H9 (cell line): Measurements from ENCODE around the gene CFH. TPM values are rescaled to one million over a fixed set of nuclear protein-coding genes. Genes with fewer than 3 reads are reported as not detected.

ENCODE experiments used
- DNase-seq: peaks from one replicate; pipeline ENCODE4 v3.0.0-alpha.2; 2017
- H2AFZ ChIP-seq: one replicate; pipeline ENCODE4 v1.6.1; 2013; ENCODE audit warnings: mild to moderate bottlenecking, low read length, control low read depth, moderate library complexity
- H2AK5ac ChIP-seq: 2 replicates; pipeline ENCODE4 v1.6.1; 2013; ENCODE audit warnings: low read length, control low read depth, mixed read lengths; ENCODE audit not compliant: insufficient read length
- H2BK120ac ChIP-seq: one replicate; pipeline ENCODE4 v1.6.1; 2013; ENCODE audit warnings: low read depth, mild to moderate bottlenecking, low read length, control low read depth, inconsistent platforms; ENCODE audit not compliant: poor library complexity, severe bottlenecking
- H2BK12ac ChIP-seq: 2 replicates; pipeline ENCODE4 v1.6.1; 2013; ENCODE audit warnings: low read length, control low read depth, mixed read lengths, low read depth; ENCODE audit not compliant: insufficient read length
- H2BK15ac ChIP-seq: 2 replicates; pipeline ENCODE4 v1.6.1; 2013; ENCODE audit warnings: low read depth, low read length, control low read depth
- H2BK20ac ChIP-seq: one replicate; pipeline ENCODE4 v1.6.1; 2013; ENCODE audit warnings: low read depth, mild to moderate bottlenecking, low read length, control low read depth, inconsistent platforms; ENCODE audit not compliant: poor library complexity, severe bottlenecking
- H2BK5ac ChIP-seq: 2 replicates; pipeline ENCODE4 v1.6.1; 2013; ENCODE audit warnings: low read length, control low read depth, mixed read lengths; ENCODE audit not compliant: insufficient read length
- H3K14ac ChIP-seq: 2 replicates; pipeline ENCODE4 v1.6.1; 2013; ENCODE audit warnings: low read length, control low read depth; ENCODE audit not compliant: insufficient read depth
- H3K18ac ChIP-seq: 2 replicates; pipeline ENCODE4 v1.6.1; 2013; ENCODE audit warnings: low read depth, mild to moderate bottlenecking, mixed read lengths, low read length, control low read depth; ENCODE audit not compliant: insufficient read length
- H3K23ac ChIP-seq: 2 replicates; pipeline ENCODE4 v1.6.1; 2013; ENCODE audit warnings: low read length, control low read depth, mixed read lengths, low read depth; ENCODE audit not compliant: insufficient read length
- H3K23me2 ChIP-seq: 2 replicates; pipeline ENCODE4 v1.6.1; 2013; ENCODE audit warnings: low read depth, mild to moderate bottlenecking, mixed read lengths, low read length, control low read depth; ENCODE audit not compliant: insufficient read length, poor library complexity, severe bottlenecking
- H3K27ac ChIP-seq: 2 replicates; pipeline ENCODE4 v1.5.1; 2013; ENCODE audit warnings: low read length, control low read depth, mixed read lengths, low read depth; ENCODE audit not compliant: insufficient read length
- H3K27me3 ChIP-seq: 2 replicates; pipeline ENCODE4 v1.6.1; 2013; ENCODE audit warnings: low read length, control low read depth, inconsistent platforms; ENCODE audit not compliant: insufficient read depth
- H3K4ac ChIP-seq: 2 replicates; pipeline ENCODE4 v1.6.1; 2013; ENCODE audit warnings: low read depth, mild to moderate bottlenecking, control low read depth, inconsistent platforms, low read length, moderate library complexity
- H3K4me1 ChIP-seq: 2 replicates; pipeline ENCODE4 v1.6.1; 2013; ENCODE audit warnings: low read length, control low read depth, inconsistent platforms; ENCODE audit not compliant: insufficient read depth
- H3K4me2 ChIP-seq: 2 replicates; pipeline ENCODE4 v1.6.1; 2013; ENCODE audit warnings: low read length, control low read depth, mixed read lengths; ENCODE audit not compliant: insufficient read length, insufficient read depth
- H3K56ac ChIP-seq: 2 replicates; pipeline ENCODE4 v1.6.1; 2013; ENCODE audit warnings: low read depth, mild to moderate bottlenecking, mixed read lengths, low read length, control low read depth; ENCODE audit not compliant: insufficient read length
- H3K79me1 ChIP-seq: 2 replicates; pipeline ENCODE4 v1.6.1; 2013; ENCODE audit warnings: low read depth, mild to moderate bottlenecking, moderate library complexity, low read length, control low read depth, inconsistent platforms; ENCODE audit not compliant: insufficient read depth, poor library complexity, severe bottlenecking
- H3K79me2 ChIP-seq: 2 replicates; pipeline ENCODE4 v1.6.1; 2013; ENCODE audit warnings: low read length, control low read depth, inconsistent platforms; ENCODE audit not compliant: insufficient read depth
- H3K9ac ChIP-seq: 2 replicates; pipeline ENCODE4 v1.6.1; 2013; ENCODE audit warnings: low read length, control low read depth, mixed read lengths; ENCODE audit not compliant: insufficient read length; ENCODE audit errors: extremely low read depth
- H3K9me3 ChIP-seq: one replicate; pipeline ENCODE4 v1.6.1; 2013; ENCODE audit warnings: low read depth, low read length, inconsistent platforms; ENCODE audit not compliant: control insufficient read depth
- H3T11ph ChIP-seq: one replicate; pipeline ENCODE4 v1.6.1; 2013; ENCODE audit warnings: mild to moderate bottlenecking, low read length, control low read depth, inconsistent platforms
- H4K20me1 ChIP-seq: one replicate; pipeline ENCODE4 v1.6.1; 2013; ENCODE audit not compliant: control insufficient read depth, insufficient read length, insufficient read depth
- H4K5ac ChIP-seq: 2 replicates; pipeline ENCODE4 v1.6.1; 2013; ENCODE audit warnings: low read depth, mild to moderate bottlenecking, mixed read lengths, low read length, control low read depth; ENCODE audit not compliant: insufficient read length
- H4K8ac ChIP-seq: replicated peaks from 2 replicates; pipeline ENCODE4 v1.6.1; 2013; ENCODE audit warnings: low read length, control low read depth, mixed read lengths, low read depth; ENCODE audit not compliant: insufficient read length
- H4K91ac ChIP-seq: 2 replicates; pipeline ENCODE4 v1.6.1; 2013; ENCODE audit warnings: low read depth, mild to moderate bottlenecking, moderate library complexity, mixed read lengths, low read length, control low read depth; ENCODE audit not compliant: insufficient read length
- H3K27ac Mint-ChIP-seq, 3 experiments: 2 replicates in 2 of 3; 3 replicates in 1 of 3; pipeline ENCODE4 v1.8.0; 2020 to 2021; ENCODE audit warnings: mixed read lengths in 3 of 3, mild to moderate bottlenecking in 1 of 3, moderate library complexity in 1 of 3
- H3K27me3 Mint-ChIP-seq: 2 replicates; pipeline ENCODE4 v1.8.0; 2021; ENCODE audit warnings: low read depth, mild to moderate bottlenecking, moderate library complexity, mixed read lengths
- H3K36me3 Mint-ChIP-seq, 3 experiments: 2 replicates in 2 of 3; 3 replicates in 1 of 3; pipeline ENCODE4 v1.8.0; 2020 to 2021; ENCODE audit warnings: low read depth in 3 of 3, mixed read lengths in 3 of 3; ENCODE audit not compliant: insufficient read depth in 1 of 3
- H3K4me1 Mint-ChIP-seq, 2 experiments: 2 replicates each; pipeline ENCODE4 v1.8.0; 2020; ENCODE audit warnings: mixed read lengths in 2 of 2
- H3K4me3 Mint-ChIP-seq, 2 experiments: 2 replicates in 1 of 2; 3 replicates in 1 of 2; pipeline ENCODE4 v1.8.0; 2020 to 2021; ENCODE audit warnings: mild to moderate bottlenecking in 2 of 2, mixed read lengths in 2 of 2, moderate library complexity in 1 of 2
- H3K9me3 Mint-ChIP-seq, 2 experiments: 2 replicates in 1 of 2; 3 replicates in 1 of 2; pipeline ENCODE4 v1.8.0; 2020; ENCODE audit warnings: mild to moderate bottlenecking in 2 of 2, mixed read lengths in 2 of 2, moderate library complexity in 1 of 2
- CTCF ChIP-seq: fragments of 200-600 bp; sonication (generic); conservative IDR thresholded peaks from 3 replicates; pipeline ENCODE4 v1.8.0; 2021; ENCODE audit warnings: antibody characterized with exemption, mild to moderate bottlenecking
- total RNA-seq: library from RNA; stranded (reverse); gene quantifications from 2 replicates; pipeline ENCODE4 v1.2.1, GENCODE V29; 2021

Gene CFH
- total RNA-seq, 1 experiment from 2014 or later, result not detected

- TF ChIP-seq CTCF, result no peak
- H2AFZ ChIP-seq, result peak overlapping the region; percentile 52
Measured at GRCh38 chr1:196734006-196734405, 82.2 kb downstream of the CFH start.

More at GRCh38 chr1:196734006-196734405, 82.2 kb downstream of the CFH start:
- no peak overlapping the region for H3K4me3 Mint-ChIP-seq
- no peak overlapping the region for H3T11ph ChIP-seq
- peaks cover 13 to 18% of the 10 kb centered on the region in 2 experiments for H3K9me3 Mint-ChIP-seq
- no peaks in the 10 kb centered on the region for H4K20me1 ChIP-seq
- H3K18ac ChIP-seq, result no peak overlapping the region
- no peak overlapping the region for H3K14ac ChIP-seq
- no peak overlapping the region for H4K8ac ChIP-seq
- no peak overlapping the region for H3K9ac ChIP-seq
- peaks cover 6% of the 10 kb centered on the region in 2 experiments for H3K4me1 Mint-ChIP-seq
- no peak overlapping the region for H3K4ac ChIP-seq
- H2BK5ac ChIP-seq, result no peak overlapping the region
- H3K4me1 ChIP-seq, result no peaks in the 10 kb centered on the region
- H3K4me2 ChIP-seq, result no peak overlapping the region
- no peaks in the 10 kb centered on the region for H3K27me3 ChIP-seq
- H3K79me1 ChIP-seq, result no peaks in the 10 kb centered on the region
- H3K27me3 Mint-ChIP-seq, result no peaks in the 10 kb centered on the region; the same call in 1 of the 2 replicates
- H2BK20ac ChIP-seq, result no peak overlapping the region
- H3K56ac ChIP-seq, result no peak overlapping the region
- H4K5ac ChIP-seq, result no peak overlapping the region
- no peak overlapping the region for H3K23ac ChIP-seq
- no peak overlapping the region for H2BK15ac ChIP-seq
- no peaks in the 10 kb centered on the region for H3K9me3 ChIP-seq
- no peak overlapping the region for H2BK12ac ChIP-seq
- no peak overlapping the region for H4K91ac ChIP-seq
- H2AK5ac ChIP-seq, result no peak overlapping the region
- no peak for DNase-seq
- peaks cover 6 to 12% (median 11%) of the 10 kb centered on the region in 3 experiments for H3K36me3 Mint-ChIP-seq
- H3K27ac ChIP-seq, result no peak overlapping the region
- no peaks in the 10 kb centered on the region for H3K79me2 ChIP-seq
- H3K27ac Mint-ChIP-seq, result no peak overlapping the region; a peak in 2 of 7 replicates
- no peak overlapping the region for H2BK120ac ChIP-seq
- H3K23me2 ChIP-seq, result no peaks in the 10 kb centered on the region
